Stimulated activated naive B cell treated with anti-CD40 and anti-IgM and Interleukin-4, amounts not matched to agents 10 μg/mL and 1 μg/mL and 100 μg/mL, for 72 hours (primary cell): ENCODE data around the gene TEX35.
A peak's percentile ranks its signal among the peaks of the same experiment; 100 is the strongest.

Experiments used
- ATAC-seq, 2 donors: fragments of 150-1000 bp; cut with Tn5 transposase; replicated peaks; 2 replicates each; pipeline ENCODE4 v1.10.0; 2021; ENCODE audit warnings: moderate library complexity in 1 of 2
- DNase-seq: peaks from one replicate; pipeline ENCODE4 v3.0.0; 2021
- H3K27ac Mint-ChIP-seq: one replicate; pipeline ENCODE4 v1.8.0; 2022; ENCODE audit warnings: mild to moderate bottlenecking, mixed read lengths
- H3K27me3 Mint-ChIP-seq, 2 donors: one replicate each; pipeline ENCODE4 v1.8.0; 2022; ENCODE audit warnings: mixed read lengths in 2 of 2
- H3K36me3 Mint-ChIP-seq, 2 donors: one replicate each; pipeline ENCODE4 v1.8.0; 2022; ENCODE audit warnings: mixed read lengths in 2 of 2, mild to moderate bottlenecking in 1 of 2
- H3K4me1 Mint-ChIP-seq, 2 donors: one replicate each; pipeline ENCODE4 v1.8.0; 2022; ENCODE audit warnings: mixed read lengths in 2 of 2, mild to moderate bottlenecking in 1 of 2
- H3K4me3 Mint-ChIP-seq, 2 donors: one replicate each; pipeline ENCODE4 v1.8.0; 2022; ENCODE audit warnings: mild to moderate bottlenecking in 2 of 2, mixed read lengths in 2 of 2, moderate library complexity in 1 of 2
- H3K9me3 Mint-ChIP-seq, 2 donors: one replicate each; pipeline ENCODE4 v1.8.0; 2022; ENCODE audit warnings: mixed read lengths in 2 of 2, mild to moderate bottlenecking in 1 of 2

Gene TEX35

DNA sequence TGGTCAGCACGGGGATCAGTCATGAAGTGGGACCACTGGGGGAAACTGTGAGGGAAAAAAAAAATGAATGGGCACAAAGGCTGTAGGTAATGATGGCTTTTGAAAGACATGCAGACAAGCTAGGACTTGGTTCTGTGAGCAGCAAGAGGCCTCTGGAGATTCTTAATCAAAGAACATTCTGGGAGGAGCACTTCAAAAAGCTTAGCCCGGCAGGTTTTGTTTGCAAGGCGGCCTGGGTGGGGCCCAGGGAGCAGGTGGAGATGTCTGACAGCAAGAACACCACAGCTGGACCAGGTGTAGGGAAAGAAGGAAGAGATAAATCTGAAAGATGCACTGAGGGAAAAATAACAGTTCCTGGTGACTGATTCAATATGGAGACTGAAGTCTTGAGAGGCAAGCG lies 6.0 kb downstream of the TEX35 start:
- no peaks in the 10 kb centered on the region for H3K9me3 Mint-ChIP-seq
- DNase-seq (no peak), ATAC-seq (no peak)
- H3K36me3 Mint-ChIP-seq = no peaks in the 10 kb centered on the region
- H3K4me1 Mint-ChIP-seq = peaks cover 5 to 7% of the 10 kb centered on the region in 2 donors
- no peak overlapping the region for H3K27ac Mint-ChIP-seq
- H3K4me3 Mint-ChIP-seq = no peak overlapping the region
- no peaks in the 10 kb centered on the region for H3K27me3 Mint-ChIP-seq

DNA sequence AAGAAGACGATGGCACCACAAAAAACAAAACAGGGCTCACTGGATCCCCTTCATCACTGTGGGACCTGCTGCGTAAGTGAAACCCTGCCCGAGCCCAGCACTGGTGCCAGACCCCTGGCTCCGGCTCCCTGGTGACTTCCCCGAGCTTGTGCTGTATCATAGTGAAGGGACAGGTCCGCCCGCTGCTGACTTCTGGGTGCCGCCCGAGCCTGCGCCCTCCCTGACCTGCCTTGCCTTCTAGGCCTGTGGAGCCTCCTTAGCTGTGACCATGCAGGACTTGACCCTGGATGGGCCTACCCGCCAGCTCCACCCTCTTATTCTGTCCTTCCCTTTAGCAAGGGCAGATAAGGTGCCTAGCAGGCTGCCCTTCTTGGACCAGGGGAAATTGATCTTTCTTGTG lies 7.9 kb downstream of the TEX35 start:
- no peak overlapping the region for H3K27ac Mint-ChIP-seq
- H3K4me3 Mint-ChIP-seq = no peak overlapping the region
- H3K4me1 Mint-ChIP-seq = no peaks in the 10 kb centered on the region
- no peaks in the 10 kb centered on the region for H3K27me3 Mint-ChIP-seq
- no peaks in the 10 kb centered on the region for H3K36me3 Mint-ChIP-seq
- H3K9me3 Mint-ChIP-seq = peaks cover 0 to 1% of the 10 kb centered on the region in 2 donors
- ATAC-seq = no peak
- DNase-seq = no peak

DNA sequence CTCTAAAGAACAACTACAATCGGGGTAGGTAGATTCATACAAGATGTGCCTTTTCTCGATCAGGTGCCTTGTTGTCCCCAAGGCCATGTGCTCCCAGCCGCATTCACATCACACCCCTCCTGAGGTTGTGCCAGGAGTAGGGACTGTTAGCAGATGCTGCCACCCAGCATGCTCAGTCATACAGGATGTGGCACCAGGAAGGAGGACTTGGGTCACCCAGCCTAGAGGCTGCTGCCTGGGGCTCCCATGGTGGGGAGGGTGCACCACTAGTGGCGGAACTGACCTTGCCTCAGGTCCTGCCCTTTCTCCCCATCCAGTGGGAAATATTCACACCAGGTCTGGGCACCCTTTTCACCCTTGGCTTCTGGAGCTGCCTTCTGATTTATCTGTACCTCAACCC lies 8.3 kb downstream of the TEX35 start:
- ATAC-seq (no peak), DNase-seq (no peak)
- no peaks in the 10 kb centered on the region for H3K36me3 Mint-ChIP-seq

DNA sequence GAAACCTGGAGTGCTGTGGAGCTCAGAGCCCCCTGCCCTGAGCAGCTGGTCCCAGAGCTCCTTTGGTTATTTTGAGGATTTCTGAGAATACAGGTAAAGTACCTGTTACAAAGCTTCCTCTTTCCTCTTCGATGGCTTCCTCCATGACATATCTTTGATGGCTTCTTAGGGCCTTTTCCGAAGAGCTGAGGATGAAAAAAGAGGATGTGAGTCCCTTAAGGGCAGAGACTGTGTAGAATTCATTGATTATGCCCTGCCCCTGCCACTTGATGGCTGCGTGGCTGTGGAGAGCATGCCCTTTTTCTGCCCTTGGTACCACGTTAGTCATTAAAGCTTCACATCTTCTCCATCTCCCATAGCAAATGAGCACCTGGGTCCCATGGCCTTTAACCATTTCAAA lies 14.2 kb downstream of the TEX35 start:
- Mint-ChIP-seq H3K4me3 (no peak overlapping the region), H3K4me1 (peaks cover 8 to 17% of the 10 kb centered on the region in 2 donors), H3K27me3 (peaks cover 0 to 8% of the 10 kb centered on the region in 2 donors), H3K9me3 (peaks cover 0 to 1% of the 10 kb centered on the region in 2 donors), H3K36me3 (no peaks in the 10 kb centered on the region), H3K27ac (no peak overlapping the region)
- DNase-seq (no peak), ATAC-seq (peak; percentile 60 to 81)

More for the DNA sequence above, 8.3 kb downstream of the TEX35 start:
- no peak overlapping the region for H3K4me3 Mint-ChIP-seq
- H3K27me3 Mint-ChIP-seq = no peaks in the 10 kb centered on the region
- peaks cover 0 to 1% of the 10 kb centered on the region in 2 donors for H3K9me3 Mint-ChIP-seq
- no peaks in the 10 kb centered on the region for H3K4me1 Mint-ChIP-seq
- H3K27ac Mint-ChIP-seq = no peak overlapping the region

DNA sequence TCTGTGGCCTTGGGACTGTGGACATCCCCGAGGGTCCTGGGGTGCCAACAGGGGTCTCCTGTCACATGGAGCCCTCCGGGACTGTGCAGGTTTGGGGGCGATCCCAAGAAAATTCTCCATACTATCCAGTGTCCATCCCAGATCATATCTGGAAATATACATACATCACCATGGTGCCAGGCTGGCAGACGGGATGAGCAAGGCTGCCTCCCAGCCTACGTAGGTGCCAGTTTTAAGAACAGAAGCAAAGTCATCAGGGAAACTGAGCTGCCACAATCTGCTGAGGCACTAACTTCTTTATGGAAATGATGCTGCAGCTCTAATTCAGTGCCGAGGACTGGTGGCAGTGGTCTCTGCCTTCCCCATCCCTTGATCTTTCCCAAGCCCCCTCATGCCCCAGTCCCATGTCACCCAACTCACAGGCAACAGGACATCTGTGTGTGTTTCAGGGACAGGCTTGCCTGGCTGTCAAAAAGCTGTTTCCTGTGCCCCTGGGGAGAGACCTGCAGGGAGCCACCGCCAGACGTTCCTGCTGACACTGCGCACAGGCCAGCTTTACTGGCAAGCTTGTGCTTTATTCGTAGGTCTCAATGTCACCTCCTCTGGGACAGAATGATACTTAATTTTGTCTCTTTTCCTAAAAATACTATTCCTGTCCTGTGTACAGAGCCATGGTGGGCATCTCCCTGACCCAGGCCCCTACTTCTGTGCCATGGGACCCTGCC lies 15.5 kb downstream of the TEX35 start:
- Mint-ChIP-seq H3K27me3 (peaks cover 0 to 8% of the 10 kb centered on the region in 2 donors), H3K36me3 (no peaks in the 10 kb centered on the region), H3K4me1 (peaks cover 12 to 22% of the 10 kb centered on the region in 2 donors), H3K4me3 (no peak overlapping the region), H3K9me3 (peaks cover 0 to 1% of the 10 kb centered on the region in 2 donors), H3K27ac (no peak overlapping the region)
- DNase-seq (no peak), ATAC-seq (no peak)

DNA sequence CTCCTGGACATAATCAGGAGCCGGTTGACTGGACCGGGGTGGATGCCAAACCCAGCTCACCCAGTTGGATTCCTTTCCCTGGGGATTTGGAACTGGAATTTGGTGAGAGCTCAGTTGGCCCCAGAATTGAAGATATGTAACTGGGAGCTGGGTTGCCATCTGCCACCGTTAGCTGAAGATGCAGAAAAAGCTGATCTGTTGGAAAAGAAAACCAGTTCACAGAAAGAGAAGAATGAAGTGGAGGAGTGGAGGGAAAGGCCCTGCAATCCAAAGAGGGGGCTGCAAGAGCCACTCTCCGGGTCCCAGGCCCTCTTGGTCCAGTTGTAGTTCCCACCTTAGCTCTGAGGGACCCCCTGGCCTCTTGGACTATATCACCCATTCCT lies 16.0 kb downstream of the TEX35 start:
- no peak overlapping the region for H3K4me3 Mint-ChIP-seq

DNA sequence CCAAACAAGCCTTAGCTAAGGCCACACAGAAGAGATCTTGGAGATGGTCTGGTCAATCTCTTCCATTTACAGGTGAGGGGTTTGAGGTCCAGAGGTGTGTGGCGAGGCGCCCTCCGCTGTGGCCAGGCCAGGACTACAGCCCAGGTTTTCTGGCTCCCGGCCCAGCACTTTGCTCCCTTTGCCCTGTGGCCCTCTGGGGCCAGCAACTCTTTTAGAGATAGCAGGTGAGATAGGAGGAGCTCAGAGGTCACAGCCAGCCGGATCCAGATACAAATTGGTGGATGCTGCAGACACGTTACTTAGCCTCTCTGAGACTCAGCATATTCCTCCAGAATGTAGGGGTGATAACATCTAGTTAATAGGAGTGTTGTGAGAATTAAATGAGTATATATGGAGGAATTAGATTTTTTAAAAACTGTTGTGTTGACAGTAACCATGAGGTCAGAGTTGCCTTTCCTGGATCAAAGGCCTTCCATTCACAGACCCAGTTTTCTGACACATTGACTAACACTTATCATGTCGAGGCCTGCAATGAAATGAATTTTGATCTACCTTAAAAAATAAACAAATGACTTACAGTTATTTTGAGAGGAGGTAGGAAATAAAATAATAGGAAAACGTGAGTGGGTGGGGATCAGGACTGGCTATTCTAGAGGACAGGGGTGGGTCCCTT lies 16.6 kb downstream of the TEX35 start:
- ATAC-seq = no peak
- H3K4me3 Mint-ChIP-seq = no peak overlapping the region
- H3K27me3 Mint-ChIP-seq = peaks cover 0 to 8% of the 10 kb centered on the region in 2 donors

More for the DNA sequence above, 16.0 kb downstream of the TEX35 start:
- H3K27me3 Mint-ChIP-seq = peaks cover 0 to 8% of the 10 kb centered on the region in 2 donors
- H3K9me3 Mint-ChIP-seq = peaks cover 0 to 1% of the 10 kb centered on the region in 2 donors
- no peak for ATAC-seq
- no peak overlapping the region for H3K27ac Mint-ChIP-seq
- H3K4me1 Mint-ChIP-seq = peaks cover 12 to 22% of the 10 kb centered on the region in 2 donors
- DNase-seq = no peak
- H3K36me3 Mint-ChIP-seq = no peaks in the 10 kb centered on the region

DNA sequence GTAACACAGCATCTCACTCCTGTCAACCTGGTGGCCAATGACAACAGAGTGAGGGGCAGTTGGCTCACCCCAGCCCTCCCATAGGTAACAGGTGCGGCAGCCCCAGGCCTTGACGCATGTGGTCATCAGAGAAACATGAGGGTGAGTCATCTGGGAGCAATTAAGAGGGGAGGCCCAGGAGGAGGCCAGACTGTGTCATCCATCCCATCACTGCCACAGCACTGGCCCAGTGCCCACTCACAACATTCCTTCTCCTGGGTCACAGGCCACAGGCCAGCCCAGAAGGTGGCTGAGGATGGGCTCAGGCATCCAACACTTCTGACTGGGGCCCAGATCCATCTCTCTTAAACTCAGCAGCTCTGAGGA lies 17.1 kb downstream of the TEX35 start:
- Mint-ChIP-seq H3K9me3 (peaks cover 0 to 1% of the 10 kb centered on the region in 2 donors), H3K27me3 (peaks cover 0 to 8% of the 10 kb centered on the region in 2 donors), H3K27ac (no peak overlapping the region), H3K4me1 (peaks cover 12 to 22% of the 10 kb centered on the region in 2 donors), H3K4me3 (no peak overlapping the region), H3K36me3 (no peaks in the 10 kb centered on the region)
- ATAC-seq (no peak), DNase-seq (no peak)

More for the DNA sequence above, 16.6 kb downstream of the TEX35 start:
- DNase-seq = no peak
- no peak overlapping the region for H3K27ac Mint-ChIP-seq
- H3K4me1 Mint-ChIP-seq = peaks cover 12 to 22% of the 10 kb centered on the region in 2 donors
- H3K9me3 Mint-ChIP-seq = peaks cover 0 to 1% of the 10 kb centered on the region in 2 donors
- H3K36me3 Mint-ChIP-seq = no peaks in the 10 kb centered on the region

DNA sequence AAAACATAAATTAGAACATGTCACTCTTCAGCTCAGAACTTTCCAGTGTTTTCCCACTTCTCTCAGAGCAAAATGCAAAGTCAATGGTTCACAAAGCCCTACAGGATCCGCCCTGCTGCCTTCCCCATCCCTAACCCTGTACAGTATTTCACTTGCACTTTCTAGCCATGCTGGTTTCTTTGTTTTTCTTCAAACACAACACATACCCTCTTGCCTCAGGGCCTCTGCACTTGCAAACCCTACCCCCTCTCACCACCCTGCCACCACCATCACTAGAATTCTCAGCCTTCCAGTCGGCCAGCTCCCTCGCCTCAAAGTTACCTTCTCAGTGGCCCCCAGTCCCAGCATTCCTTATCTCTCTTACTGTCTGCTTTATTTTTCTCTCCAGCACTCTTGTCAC lies 17.6 kb downstream of the TEX35 start:
- no peaks in the 10 kb centered on the region for H3K36me3 Mint-ChIP-seq
- H3K4me3 Mint-ChIP-seq = no peak overlapping the region
- peaks cover 12 to 22% of the 10 kb centered on the region in 2 donors for H3K4me1 Mint-ChIP-seq
- ATAC-seq (no peak), DNase-seq (no peak)
- H3K9me3 Mint-ChIP-seq = no peaks in the 10 kb centered on the region
- peaks cover 0 to 8% of the 10 kb centered on the region in 2 donors for H3K27me3 Mint-ChIP-seq
- no peak overlapping the region for H3K27ac Mint-ChIP-seq

DNA sequence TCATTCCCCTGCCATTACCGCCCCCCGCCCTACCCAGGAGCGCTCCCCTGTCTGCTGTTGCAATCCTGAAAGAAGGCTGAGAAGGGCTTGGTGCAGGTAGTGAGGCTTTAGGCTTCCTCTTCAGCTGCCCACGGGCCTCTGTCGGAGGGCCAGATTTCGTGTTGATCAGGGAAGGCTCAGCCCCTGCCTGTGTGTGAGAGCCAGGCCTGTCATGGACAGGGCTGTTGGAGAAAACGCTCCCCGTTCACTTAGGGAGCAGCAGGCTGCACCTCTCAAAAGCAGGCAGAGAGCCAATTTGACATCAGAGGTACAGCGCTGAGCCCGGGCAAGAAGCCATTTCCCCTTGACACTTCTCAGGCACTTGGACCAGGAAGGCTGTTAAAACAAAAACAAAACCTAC lies 19.0 kb downstream of the TEX35 start:
- Mint-ChIP-seq H3K27me3 (peaks cover 0 to 8% of the 10 kb centered on the region in 2 donors), H3K27ac (no peak overlapping the region), H3K4me1 (peaks cover 11 to 19% of the 10 kb centered on the region in 2 donors), H3K9me3 (no peaks in the 10 kb centered on the region), H3K4me3 (no peak overlapping the region), H3K36me3 (no peaks in the 10 kb centered on the region)
- no peak for DNase-seq
- ATAC-seq = peak; percentile 26 to 36

DNA sequence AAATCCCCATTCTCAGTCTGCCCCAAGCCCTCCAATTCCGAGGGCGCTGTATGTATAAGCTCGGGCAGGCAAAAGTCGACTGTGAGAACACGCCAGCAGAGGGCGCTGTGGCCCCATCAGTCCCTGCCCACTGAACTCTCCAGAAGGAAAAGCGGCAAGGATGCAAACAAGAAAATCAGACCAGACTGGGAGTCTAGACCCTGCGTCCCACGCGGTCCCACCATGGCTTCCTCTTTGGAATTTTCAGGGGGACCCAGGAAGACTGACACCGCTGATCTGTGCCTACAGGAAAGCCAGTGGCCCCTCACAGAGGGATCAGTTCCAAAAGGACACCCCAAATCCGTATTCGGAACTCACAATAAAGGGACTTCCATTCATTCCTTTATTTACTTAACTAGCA lies 19.5 kb downstream of the TEX35 start:
- Mint-ChIP-seq H3K27ac (peak overlapping the region; percentile 43), H3K9me3 (no peaks in the 10 kb centered on the region), H3K36me3 (no peaks in the 10 kb centered on the region), H3K4me1 (peaks cover 8 to 14% of the 10 kb centered on the region in 2 donors), H3K27me3 (peaks cover 0 to 8% of the 10 kb centered on the region in 2 donors), H3K4me3 (no peak overlapping the region)
- ATAC-seq (peak; percentile 90 to 96), DNase-seq (peak; percentile 54)

DNA sequence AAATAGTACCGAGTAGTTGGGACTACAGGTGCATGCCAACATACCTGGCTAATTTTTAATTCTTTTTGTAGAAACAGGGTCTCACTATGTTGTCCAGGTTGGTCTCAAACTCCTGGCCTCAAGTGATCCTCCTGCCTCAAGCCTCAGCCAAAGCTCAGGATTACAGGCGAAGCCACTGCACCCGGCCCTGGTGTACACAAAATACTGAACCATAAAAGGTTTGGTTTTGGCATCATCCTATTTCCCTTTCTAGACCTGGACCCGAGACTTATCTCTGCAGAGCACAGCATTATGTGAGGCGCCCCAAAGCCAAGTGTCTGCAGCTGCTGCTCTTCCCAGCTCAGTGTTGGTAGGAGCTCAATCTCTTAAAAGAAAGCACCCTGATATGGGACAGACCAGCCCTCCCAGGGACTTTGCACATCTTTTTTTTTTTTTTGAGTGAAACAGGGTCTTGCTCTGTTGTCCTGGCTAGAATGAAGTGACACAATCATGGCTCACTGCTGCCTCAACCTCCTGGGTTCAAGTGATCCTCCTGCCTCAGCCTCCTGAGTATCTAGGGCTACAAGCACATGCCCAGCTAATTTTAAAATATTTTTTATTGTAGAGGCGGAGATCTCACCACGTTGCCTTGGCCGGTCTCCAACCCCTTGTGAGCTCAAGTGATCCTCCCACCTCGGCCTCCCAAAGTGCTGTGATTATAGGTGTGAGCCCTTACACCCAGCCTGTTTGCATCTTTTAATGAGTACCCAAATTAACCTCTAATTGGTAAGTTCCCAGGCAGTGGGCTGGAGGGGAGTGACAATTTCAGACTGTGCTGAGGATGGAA lies 20.4 kb downstream of the TEX35 start:
- DNase-seq (no peak), ATAC-seq (no peak)
- H3K36me3 Mint-ChIP-seq = no peaks in the 10 kb centered on the region
- no peak overlapping the region for H3K27ac Mint-ChIP-seq
- H3K4me1 Mint-ChIP-seq = peaks cover 4 to 7% of the 10 kb centered on the region in 2 donors
- H3K27me3 Mint-ChIP-seq = peaks cover 0 to 8% of the 10 kb centered on the region in 2 donors
- no peaks in the 10 kb centered on the region for H3K9me3 Mint-ChIP-seq
- H3K4me3 Mint-ChIP-seq = no peak overlapping the region

DNA sequence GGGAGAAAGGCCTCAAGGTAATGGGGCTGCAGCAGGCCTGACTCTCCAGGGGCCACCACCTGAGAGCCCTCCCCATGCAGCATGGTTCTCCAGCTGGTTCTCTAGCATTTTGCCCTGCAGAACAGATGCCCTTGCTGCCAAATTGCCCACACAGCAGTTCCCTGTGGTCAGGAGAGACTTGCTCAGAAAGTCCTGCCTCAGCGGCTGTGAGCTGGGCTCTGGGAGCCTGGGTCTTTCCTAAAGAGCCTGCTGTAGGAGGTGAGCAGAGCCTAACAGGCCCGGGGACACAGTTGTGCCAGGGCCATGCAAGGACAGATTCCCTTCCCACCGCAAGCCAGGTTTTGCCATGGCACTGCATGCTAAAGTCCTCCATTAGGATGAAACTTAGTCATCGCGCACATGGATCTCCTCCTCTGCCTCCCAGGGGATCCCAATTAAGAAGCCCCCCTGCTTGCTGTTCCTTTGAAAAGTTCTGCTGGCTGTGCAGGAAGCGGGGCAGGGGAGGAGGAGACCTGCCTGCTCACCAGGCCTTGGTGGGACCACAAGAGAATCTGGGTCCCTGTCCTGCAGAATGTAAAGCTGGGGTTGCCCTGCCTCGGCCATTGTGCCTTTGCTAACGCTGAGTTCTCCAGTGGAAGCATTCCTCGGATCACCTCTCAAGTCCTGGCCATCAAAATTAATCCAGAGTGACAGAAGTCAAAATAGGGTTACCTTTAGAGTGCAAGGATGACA lies 21.4 kb downstream of the TEX35 start:
- H3K4me3 Mint-ChIP-seq = no peak overlapping the region
- DNase-seq = no peak
- H3K9me3 Mint-ChIP-seq = no peaks in the 10 kb centered on the region
- H3K27me3 Mint-ChIP-seq = peaks cover 0 to 8% of the 10 kb centered on the region in 2 donors
- H3K27ac Mint-ChIP-seq = no peak overlapping the region
- ATAC-seq = no peak
- H3K36me3 Mint-ChIP-seq = no peaks in the 10 kb centered on the region
- peaks cover 4 to 7% of the 10 kb centered on the region in 2 donors for H3K4me1 Mint-ChIP-seq

DNA sequence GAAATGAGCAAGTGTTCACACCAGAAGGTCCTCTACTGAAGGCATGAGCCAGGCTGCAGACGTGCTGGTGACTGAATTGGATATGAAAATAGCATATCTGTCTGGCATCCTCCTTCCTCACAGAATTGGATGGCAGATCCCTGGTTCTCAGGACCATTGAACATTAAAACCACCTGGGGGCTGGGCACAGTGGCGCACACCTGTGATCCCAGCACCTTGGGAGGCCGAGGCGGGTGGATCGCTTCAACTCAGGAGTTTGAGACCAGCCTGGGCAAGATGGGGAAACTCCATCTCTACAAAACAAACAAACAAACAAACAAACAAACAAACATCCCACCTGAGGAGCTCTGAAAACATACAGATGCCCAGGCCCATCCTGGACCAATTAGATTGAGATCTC lies 23.4 kb downstream of the TEX35 start:
- no peak for ATAC-seq
- Mint-ChIP-seq H3K27ac (no peak overlapping the region), H3K4me3 (no peak overlapping the region), H3K27me3 (no peaks in the 10 kb centered on the region), H3K4me1 (peaks cover 7 to 10% of the 10 kb centered on the region in 2 donors), H3K9me3 (no peaks in the 10 kb centered on the region), H3K36me3 (no peaks in the 10 kb centered on the region)
- DNase-seq = no peak
